Ovary (tissue), 1 donor: ENCODE results near the gene TSPAN32.

Experiments
- EP300 ChIP-seq: sonication (generic); formaldehyde crosslinking; IDR thresholded peaks from one replicate; pipeline ENCODE4 v1.6.1; 2017; ENCODE audit warnings: antibody characterized with exemption
- POLR2A ChIP-seq: fragments of 450-650 bp; IDR thresholded peaks from one replicate; pipeline ENCODE4 v1.6.1; 2017; ENCODE audit warnings: antibody characterized with exemption, mild to moderate bottlenecking, moderate library complexity

DNA sequence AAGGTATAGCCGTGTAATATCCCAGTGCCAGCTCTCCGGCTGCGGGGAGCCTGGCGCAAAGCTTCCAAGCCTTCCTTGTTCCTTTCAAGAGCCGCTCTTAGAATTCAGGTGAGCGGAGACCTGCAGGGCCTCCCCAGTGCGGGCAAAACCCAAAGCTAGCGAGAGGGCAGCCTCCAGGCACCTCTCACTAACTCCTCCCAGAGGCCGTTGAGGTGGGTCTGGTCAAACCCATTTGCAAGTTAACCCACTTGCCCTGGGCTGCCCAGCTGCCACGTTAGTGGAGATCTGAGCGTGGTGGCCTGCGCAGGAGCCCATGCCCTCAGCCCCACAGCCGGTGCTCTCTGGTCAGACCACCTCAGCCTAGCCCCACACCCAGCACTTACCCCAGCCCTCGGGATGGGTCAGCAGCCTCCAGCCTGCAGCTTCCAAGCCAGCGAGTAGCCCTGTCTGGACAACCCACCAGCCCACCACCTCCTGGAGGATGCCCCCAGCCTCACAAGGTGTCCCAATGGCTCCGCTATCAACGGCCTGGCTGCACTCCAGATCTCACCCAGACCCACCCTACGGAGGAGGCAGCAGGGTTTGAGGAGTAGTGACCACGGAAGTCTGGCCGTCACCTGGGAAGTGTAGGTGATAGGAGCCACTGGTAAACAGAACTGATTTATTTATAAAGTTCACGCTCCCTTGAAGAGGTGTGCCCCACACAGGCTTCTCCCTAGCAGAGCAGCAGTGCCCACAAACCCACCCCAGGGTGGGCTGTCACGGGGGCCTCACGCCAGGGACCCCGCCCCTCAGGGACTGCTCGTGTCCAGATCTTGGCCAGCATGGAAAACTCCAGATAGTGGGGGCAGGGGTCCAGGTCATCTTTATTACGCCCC is 33.7 kb upstream of the TSPAN32 start:
- TF ChIP-seq POLR2A, result no peak
- TF ChIP-seq EP300, result no peak
